HG03196 (cell line): Measurements from ENCODE around the gene GORASP1.

Source experiments
- ATAC-seq: cut with Tn5 transposase; IDR thresholded peaks from one replicate; pipeline ENCODE4 v1.9.1; 2021; ENCODE audit not compliant: unreplicated experiment

GORASP1 gene

DNA sequence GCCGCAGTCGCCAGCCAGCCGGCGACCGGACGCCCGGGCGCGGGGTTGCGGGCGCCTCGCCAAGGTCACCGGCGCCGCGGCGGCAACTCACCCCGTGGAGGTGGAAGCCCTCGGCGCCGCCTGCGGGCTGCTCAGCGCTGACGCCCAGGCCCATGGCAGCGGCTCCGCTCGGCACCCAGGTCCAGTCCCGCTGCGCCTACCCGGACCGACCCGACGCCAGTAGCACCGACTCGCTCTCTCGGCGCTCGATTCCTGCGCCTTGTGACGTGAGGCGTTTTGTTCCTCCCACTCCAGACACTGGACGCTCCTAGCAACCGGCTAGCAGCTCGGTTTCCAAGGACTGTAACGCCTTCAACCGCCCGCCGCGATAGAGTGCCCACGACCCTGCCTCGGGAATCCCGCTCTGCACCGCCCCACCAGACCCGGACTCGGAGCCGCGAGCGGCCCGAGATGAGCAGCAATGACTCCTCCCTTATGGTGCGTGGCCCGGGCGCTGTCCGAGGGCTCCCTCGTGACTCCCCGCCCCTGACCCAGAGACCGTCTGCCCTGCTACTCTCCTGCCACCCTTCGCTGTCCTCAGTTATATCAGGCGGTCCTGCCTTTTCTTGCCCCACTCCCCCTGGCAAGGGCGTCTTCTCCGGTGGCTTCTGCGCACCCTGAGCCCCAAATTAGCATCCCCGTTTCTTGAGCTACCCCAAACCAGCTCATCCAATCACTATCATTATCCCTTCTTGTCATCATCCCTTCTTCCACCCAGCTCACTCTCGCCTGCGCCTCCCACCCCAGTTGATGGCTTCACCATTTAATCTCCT lies at the start of gene GORASP1, which contains the start of gene TTC21A:
GORASP1 (minus strand) TSS at position 240 of the 812 bp plus-strand sequence; CDS start at position 154, 86 bp downstream.
TTC21A (plus strand) TSS at position 293 of the 812 bp plus-strand sequence; CDS start at position 451, 158 bp downstream.
- peak; percentile 41 for ATAC-seq

DNA sequence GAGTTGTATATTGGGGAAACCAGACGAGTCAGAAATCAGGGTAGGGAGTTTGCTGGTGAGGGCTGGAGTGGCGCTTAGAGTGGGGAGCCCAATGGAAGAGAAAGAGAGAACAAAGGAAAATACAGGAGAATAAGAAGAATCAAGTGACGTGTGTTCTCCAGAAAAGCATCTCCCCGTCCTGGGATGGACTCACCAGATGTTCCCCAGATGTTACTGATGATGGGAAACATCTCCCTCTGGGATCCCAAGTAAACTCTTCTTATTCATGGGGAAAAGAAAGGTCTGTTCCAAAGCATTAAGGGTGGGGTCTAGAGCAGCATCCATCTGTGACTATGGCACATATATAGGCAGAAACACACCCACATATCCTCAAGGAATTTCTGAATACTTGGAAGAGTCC lies 49.0 kb upstream of the GORASP1 start:
- ATAC-seq, result no peak

DNA sequence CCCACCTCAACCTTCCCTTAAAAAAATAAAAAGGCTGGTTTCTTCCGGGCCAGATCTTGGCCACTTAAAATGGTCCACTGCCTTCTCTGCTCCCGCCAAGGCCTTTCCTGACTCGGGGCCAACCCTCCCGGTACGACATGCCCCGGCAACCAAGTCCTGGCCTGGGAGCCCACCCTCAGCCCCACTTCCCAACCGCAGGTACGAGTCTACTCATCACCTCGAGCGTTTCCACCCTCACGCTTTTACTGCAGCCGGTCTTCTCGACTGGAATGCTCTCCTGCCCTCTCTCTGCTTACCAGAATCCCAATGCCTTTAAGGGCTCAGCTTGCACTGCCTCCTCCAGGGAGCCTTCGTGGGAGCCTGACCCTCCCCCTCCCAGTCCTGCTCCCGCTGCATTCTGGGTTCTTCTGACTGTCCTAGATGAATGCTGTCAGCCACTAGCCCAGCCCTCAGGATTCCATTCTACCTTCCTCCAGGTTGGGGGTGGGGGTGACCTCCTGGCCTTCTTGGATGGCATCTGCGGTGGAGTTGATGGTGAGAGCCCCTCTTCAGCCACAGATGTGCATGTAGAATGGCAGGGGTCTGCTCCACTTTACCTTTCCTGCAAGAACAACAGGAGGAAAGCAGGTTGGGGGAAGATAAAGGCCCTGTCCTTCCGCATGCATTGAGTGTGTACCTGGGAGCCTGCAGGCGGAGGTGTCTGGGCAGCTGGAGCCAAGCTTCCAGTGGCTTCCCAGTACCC lies 47.0 kb upstream of the GORASP1 start:
- no peak for ATAC-seq

DNA sequence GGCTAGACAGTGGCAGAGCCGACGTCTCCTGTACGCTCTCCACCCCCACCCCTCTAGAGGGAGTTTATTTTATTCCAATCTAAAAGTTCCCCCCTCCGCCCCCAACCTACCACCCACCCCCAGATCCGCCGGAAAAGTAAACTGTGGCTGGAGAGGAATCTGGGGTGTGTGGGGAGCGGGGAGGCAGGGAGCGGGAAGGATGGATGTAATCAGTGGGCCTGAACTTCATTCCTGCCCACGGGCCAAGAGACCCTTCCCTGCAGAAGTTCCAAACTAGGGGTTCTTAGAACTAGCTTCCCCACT lies 46.5 kb upstream of the GORASP1 start:
- ATAC-seq, result no peak

DNA sequence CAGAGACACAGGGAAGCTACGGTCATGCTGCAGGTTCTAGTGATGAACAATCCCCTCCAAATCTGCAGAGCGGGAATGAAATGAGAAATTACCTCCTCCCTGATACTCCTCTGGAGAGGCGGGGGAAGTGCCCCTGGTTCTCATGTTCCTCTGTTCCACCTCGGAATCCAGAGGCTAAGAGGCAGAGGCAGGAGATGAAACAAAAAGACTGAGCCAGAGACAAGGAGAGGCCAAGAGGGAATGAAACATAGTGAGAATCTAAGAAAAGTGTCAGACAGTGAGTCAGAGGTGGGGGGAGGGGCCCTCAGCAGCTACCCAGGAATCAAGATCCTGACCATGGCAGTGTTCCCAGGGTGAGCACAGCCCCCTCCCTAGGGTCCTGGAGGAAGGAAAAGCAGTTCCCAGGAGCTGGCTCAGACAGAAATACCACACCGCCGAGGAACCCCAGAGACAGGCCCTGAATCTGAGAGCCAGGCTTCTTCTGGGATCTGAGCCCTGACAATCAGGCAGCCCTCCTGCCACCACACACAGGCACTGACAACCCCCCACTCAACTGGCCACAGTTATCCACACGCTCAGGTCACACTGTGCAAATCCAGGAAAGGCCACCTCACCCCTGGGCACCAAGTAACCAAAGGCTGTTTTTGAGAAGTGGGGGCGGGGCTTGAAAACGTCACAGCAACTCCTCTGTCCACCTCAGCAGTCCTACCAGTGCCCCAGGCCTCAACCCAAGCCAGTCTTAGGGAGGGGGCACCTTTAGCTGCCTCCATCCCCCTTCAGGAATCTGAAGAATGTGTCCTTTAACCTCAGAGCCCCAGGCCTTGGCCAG lies 43.6 kb upstream of the GORASP1 start:
- ATAC-seq, result no peak

DNA sequence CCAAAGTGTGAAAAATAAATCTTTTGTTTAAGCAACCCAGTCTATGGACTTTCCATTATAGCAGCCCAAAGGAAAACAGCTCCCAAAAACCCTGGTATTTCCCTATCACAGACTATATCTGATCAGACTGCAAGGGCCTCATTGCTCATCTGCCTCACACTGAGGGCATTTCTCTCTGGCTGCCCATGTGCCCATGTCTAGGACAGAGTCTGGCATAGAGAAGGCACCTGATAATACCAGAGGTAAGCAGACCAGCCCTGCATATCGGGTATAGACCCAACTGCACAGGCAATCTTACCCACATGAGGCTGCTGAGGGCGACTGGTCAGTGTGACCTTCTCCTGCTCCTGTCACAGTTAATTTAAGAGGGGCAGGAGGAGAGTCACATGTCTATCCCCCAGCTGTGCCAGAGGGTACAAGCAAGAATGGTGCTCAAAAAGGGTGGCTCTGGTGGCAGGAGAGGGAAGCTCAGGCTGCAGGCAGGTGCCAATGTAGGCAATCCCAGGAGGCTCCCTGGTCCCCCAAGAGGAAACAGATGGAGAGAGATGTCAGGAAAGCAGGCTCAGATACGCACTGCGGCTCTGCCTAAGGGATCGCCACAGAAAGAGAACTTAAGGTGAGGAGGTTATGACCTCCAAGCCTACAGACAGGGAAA lies 42.8 kb upstream of the GORASP1 start:
- ATAC-seq, result no peak

DNA sequence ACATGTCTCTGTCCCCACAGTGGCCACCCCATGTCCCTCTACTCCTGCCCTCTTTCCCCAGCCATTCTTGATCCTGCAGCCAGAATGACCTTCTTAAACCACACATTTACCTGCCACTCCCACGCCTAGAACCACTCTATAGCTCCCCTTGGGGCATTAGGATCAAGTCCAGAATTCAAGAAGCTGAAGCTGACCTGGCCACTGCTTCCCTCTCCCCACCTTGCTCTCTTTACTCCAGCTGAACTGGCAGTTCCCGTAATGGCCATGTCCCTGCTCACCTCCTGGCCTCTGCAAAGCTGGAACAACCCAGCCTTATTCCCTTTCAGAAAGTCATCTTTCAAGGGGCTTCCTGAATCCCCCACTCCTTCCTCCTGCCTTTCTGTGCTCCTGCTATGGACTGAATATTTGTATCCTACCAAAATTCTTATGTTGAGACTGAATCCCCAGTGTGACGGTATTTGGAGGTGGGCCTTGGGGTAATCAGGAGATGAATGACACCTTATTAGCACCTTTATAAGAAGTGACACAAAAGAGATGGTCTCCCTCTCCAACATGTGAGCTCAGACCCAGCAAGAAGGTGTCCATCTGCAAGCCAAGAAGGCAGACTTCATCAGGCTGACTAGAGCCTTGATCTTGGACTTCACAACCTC lies 42.2 kb upstream of the GORASP1 start:
- no peak for ATAC-seq

DNA sequence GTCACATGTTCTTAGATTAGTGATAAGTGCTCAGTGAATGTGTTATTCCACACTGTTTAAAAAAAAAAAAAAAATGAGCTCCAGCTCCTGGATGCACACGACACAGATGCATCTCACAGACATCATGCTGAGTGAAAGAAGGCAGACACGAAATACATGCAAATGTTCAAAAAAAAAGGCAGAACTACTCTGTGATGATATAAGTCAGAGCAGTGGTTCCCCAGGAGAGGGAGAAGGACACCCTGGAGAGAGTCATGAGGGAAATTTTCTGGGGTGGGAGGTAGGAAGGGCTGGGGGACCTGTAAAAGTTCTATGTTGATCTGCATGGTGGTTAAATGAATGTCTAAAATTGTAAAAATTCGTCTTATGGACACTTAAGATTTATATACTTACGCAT lies 41.6 kb upstream of the GORASP1 start:
- no peak for ATAC-seq

DNA sequence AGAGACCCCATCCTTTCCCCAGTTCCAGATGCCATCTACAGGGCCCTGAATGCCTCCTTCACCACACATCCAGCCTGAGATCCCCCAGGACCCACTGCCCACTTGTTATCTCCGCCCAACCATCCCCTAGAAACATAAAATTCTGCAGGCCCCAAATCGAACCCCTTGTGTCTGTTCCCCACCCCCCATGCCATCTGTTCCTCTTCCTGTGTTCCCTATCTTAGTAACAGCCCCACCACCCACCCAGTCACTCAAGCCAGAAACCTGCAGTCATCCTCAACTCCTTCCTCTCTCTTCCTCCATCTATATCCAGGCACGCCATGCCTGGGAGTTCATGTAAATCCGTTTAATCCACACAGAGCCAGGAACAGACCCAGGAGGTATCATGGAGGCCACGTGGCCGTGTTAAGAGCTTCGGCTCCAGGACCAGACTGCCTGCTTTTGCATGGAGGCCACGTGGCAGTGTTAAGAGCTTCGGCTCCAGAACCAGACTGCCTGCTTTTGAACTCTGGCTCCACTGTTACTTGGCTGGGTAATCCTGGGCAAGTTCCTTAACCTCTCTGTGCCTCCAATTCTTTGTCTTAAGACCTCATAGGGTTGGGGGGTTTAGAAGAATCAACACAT lies 41.1 kb upstream of the GORASP1 start:
- no peak for ATAC-seq

DNA sequence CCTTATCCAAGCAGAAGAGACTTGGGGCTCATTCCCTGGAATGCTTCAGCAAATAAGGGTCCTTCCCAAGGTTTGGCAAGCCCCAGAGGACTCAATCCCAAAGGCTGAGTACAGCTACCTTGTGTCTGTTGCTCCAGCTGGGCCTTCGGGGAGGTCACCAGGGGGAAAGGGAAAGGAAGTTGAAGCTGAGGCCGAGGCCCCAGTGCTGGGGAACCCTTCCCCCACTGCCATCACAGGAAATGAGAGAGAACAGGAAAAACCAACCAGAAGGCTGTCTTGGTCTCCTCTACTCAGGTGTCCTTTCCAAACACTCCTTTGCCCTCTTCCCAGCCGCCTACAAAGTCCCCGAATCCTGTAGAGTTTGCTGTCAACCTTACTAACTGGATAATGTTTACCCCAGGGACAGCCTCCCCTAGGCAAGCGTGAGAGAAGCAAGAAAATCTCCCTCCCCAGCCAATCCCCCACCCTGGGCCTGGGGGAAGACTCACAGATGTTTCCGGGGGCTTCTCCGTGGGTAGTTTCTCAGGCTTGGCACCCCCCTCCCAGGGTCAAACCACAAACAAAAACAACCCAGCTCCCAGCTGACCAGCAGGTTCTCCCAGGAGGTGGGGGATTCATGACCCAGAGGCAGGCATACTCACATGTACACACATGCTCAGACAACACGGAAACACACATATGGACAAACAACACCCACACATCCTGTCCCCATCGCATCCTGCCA lies 40.4 kb upstream of the GORASP1 start:
- peak; percentile 21 for ATAC-seq

DNA sequence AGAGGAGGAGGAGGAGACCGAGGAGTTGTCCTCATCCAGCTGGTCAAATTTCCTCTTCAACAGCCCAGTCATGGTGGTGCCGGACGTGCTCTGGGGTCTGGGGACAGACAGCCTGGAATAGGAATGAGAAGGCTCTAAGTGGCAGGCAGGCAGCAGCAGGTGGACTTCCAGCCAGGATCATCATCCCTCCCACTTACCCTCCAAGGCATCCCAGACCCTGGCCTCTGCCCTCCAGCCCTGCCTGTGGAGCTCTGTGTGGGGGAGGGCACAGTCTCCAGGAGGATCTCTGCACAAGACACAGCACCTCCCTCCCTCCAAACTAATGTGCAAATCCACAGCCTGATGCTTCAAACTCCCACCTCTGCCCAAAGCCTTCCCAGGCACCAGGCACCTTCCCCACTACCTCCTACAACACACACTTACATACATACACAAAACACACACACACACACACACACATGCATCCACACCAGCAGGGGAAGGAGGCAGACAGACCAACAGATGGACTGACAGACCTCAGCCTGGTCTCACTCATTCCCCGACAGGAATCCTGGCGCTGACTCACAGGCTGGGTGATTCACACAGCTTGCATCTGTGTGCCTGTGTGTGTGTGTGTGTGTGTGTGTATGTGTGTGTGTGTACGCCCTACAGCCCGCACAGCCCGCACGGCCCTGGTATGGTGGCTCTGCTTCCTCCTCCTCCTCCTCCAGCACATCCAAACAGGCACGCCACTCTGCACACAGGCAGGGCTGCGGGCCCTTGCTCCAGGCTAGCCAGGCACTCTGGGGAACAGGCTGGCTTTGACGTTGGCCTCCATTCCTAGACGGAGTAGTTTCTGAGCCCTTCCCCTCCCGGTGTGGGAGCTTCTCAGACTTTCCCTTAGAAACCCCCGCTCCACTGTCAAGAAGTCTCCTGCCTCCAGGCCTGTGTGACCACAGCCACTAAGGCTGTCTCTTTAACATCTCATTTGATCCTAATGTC lies 39.5 kb upstream of the GORASP1 start:
- ATAC-seq, result no peak

DNA sequence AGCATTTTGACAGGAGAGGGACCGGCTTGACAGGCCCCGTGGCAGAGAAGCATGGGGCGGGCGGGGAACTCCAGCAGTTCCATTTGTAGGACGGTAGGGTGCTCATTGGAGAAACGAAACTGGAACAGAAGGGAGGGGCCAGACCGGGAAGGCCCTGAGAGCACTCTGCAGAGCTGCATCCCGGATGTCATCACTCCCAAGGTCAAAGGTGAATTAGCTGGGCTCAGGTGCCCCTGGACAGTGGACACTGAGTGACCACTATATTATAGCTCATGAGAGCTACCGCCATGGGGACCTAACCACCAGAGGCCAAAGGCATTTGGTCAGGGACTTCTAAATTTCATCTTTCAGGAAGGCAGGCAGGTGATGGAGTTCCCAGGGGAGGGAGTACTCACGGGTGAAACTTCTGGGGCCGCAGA lies 38.7 kb upstream of the GORASP1 start:
- ATAC-seq, result no peak

DNA sequence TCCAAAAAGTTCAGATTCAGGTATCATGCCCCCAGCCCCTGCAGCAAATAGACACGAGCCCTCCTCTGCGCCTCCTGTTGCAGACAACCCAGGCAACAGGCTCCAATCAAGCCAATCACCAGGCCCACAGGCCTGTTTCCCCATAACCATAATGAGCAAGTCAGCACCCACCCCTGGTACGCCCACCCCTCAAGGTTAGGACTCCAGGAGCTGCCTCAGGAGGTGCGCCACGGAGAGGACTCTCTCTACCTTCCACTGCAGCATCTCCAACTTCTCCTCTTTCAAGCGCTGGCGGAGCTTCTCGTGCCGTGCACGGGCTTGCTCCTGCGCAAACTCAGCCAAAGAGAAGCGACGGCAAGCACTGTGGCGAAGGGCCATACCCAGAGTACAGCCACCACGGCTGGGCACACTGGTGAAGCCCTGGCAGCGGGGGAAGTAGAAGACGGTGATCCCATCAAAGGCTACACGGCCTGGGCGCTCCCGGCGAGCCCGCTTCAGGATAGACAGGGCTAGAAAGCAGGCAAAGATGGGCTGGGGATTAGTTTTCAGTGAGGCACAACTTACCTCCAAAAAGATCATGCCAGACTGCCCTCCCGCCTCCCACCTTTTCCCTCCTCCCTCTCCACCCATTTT lies 37.4 kb upstream of the GORASP1 start:
- ATAC-seq, result no peak

DNA sequence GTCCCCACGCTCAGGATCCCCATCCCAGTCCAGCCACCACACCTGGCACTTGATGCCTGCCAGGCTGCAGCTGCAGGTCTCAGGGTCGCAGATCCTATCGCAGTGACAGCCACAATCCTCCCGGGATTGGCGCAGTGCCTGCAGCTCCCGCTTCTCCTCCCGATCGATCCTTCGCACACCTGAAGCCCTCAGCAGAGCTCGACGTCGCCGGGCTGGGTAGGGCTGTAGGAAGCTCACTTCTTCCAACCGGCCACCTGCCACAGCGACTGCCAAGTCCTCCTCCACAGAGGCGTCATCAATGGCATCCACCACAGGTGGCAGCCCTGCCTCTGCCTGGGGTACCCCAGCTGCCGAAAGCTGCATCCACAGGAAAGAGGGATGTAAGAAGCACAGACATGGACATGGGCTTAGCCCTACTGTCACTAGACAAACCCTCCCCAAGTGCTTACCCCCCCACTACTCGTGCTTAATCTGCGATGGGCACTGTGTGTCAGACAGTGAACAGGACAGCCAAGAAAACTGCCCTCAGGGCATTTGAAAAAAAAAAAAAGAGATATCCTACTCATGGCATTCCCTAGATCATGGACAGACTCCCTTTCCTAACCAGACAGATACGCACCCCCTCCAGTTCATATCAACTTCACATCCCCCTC lies 36.8 kb upstream of the GORASP1 start:
- ATAC-seq, result no peak

DNA sequence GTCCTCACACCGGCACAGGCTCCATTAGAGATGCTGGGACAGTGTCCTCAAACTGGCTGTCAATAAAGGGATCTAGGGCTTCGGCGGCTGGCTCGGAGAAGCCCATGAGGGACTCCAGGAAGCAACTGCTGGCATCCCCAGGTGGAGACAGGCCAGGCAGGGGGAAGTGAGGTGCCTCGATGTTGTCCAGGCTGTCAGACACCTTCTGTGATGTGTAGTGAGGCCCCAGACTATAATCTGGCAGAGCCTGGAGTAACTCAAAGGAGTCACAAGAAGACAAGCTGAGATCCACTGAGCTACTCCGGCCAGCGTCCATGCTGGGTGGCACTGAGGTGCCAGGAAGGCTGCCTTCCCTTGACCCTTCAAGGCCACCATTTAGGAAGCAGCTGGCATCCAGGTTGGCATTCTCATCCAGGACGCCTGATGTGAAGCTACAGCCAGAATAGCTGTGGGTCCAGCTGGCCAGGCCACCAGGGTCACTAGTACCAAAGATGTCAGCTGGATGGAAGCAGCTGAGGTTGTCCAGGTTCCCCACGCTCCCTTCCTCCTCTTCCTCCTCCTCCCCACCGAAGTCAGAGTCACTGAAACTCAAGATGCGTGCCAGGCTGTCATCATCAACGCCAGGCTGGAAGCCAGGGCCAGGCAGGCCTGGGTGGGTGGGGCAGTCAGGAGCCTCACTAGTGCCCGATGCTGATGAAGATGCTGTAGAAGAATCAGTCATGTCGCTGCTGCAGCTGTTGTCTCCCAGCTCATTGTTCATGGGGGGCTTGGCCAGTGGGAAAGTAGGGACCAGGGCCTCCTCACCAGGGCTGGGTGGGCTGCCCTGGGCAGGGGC lies 35.8 kb upstream of the GORASP1 start:
- ATAC-seq, result no peak

DNA sequence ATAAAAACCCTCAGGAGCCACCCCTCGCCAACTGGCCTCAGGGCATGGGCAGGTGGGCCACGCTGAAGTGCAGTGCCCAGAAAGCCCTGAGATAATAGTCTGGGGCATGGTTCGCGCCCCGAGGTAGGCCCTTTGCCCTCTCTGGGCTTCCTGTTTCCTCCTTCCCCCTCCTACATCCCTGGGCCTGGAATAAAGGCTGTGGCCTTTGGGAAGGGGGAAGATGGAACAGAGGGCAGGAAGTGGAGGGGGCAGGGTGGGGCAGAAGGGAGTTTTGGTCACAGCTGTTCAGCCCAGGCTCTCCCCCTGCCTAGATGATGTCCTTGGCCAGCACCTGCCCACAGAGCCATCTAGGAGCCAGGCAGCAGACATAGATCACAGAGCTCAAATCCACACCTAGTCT lies 34.6 kb upstream of the GORASP1 start:
- no peak for ATAC-seq
